Activated gamma-delta T cell treated with Interleukin-2 at 50 U/mL for 16 hours (primary cell): ENCODE data around the gene BMP7.
"Not testable (repeated sequence)": the region's sequence is repeated elsewhere in the genome, so short reads cannot be mapped to it uniquely, and the experiment has no call there.

ENCODE experiments used
- DNase-seq: peaks from one replicate; pipeline ENCODE4 v3.0.0-alpha.2; 2020

Gene BMP7

DNA sequence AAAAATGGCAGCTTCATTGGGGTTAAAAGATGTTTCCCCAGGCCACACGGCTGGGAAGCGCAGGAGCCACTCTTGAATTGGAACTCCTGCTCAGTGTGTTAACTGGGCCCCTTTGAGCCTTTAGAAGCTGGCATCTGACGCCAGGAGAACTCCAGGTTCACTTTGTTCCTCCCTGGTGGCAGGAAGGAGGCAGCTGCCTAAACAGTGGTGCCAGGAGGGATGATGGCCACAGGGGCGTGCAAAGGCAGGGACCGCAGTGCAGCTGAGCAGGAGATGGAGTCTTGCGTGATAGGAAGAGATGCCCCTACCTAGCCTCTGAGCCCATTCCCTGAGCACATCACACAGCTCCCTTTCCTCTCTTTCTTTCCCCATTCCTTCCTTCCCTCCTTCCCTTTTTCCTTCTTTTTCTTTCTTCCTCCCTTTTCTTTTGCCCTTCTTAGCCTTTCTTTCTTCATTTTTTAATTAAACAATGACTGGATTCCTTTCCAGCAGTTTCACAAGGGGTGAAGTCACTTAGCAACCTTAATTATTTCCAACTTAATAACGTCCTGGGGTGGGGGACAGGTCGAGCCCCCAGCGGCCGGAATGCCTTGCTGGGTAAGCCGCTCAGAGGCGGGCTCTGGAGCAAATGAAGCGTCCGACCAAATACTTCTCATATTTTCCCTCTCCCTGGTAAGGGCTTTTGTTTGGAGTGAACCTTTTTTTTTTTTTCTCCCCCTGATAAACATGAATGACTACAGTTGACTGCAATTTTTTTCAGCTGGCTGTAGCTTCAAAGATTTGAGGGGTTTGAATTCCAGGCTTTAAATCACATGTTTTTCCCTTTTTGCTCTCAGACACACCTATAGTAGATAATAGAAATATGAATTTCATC, 20.8 kb upstream of the BMP7 start:
- DNase-seq: no peak

DNA sequence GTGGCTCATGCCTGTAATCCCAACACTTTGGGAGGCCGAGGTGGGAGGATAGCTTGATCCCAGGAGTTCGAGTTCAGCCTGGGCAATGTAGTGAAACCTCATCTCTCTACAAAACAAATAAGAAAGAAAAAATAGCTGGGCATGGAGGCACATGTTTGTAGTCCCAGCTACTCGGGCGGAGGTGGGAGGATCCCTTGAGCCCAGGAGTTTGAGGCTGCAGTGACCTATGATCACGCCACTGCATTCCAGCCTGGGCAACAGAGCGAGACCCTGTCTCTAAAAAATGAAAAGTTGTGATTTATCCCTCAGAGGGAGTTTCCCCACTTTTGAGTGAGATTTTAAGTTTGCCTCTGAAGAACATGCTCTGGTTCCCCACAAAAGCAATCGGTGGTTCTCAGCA, 17.4 kb upstream of the BMP7 start:
- no peak for DNase-seq

DNA sequence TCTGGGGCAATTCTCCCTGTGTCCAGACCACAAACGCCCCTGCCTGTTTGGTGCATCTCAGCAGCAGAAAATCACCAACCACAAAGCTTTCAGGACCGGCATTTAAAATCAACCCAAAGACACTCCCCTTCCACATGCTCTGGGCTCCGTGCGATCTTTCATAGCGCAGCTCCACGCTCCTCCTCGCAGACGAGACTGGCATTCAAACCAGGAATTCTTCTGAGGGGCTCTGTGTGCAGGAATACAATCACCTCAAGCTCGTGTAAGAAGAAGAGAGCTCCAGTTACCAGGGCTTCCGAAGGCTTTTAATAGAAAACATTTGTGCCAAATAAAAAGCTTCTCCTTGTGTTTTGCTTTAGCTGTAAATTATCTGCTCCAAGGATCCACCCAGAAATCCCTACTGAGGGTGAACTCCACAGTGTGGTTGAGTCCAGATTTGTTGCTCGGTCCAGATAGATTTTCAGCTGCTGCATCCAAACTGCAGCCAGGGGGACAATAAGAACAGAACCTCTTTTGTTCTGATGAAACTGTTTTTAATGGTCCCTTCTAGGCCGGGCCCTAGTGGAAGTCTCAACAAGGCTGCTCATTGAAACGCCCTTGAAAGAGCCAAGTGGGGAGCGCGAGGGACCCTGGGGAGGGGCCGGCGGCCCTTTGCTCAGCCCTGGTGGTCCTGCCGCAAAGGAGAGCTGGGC, 16.4 kb upstream of the BMP7 start:
- DNase-seq: no peak

DNA sequence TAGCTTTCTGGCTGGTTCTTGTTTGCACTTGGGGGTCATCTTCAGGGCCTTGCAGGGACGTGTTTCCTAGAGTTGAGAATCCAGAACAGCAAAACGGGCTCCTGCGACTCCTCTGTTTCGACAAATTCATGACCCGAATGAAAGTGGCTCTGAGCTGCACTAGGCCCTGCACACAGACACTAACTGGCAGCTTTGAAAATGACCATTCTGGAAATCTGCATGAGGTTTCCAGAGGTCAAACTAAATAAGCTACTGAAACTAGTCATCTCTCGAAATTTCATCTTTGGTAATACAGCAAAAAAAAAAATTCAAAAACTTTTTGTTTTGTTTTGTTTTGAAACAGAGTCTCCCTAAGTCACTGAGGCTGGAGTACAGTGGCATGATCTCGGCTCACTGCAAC, 15.5 kb upstream of the BMP7 start:
- no peak for DNase-seq

DNA sequence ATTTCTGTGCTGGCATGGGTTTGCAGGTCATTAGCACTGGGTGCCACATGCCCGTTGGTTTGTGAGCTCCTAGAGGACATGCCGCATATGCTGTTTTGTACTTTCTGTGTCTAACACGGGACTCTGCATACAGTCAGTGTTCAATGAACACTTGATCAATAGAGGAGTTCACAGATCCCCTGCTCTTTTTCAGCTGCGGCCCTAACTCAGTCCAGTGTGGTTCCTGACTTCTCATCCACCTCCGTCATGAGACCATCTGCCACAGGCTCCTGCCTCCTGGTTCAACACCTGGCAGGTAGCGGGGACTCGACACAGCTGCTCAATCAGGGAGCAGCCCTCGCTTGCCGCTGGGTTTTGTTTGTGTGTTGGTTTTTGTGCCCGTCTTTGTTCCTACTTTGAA, 13.8 kb upstream of the BMP7 start:
- no peak for DNase-seq

DNA sequence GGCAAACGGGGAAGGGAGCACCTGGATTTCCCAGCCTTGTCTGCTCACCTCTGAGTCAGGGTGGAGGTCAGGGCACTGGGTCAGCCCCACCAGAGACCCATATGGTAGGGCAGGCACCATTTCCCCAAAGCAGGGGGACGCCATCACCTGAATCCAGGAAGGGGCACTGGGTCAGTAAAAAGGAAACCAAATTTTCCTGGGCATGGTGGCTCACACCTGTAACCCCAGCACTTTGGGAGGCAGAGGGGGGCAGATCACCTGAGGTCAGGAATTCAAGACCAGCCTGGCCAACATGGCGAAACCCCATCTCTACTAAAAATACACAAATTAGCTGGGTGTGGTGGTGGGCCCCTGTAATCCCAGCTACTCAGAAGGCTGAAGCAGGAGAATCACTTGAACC, 13.1 kb upstream of the BMP7 start:
- DNase-seq: not testable (repeated sequence)

DNA sequence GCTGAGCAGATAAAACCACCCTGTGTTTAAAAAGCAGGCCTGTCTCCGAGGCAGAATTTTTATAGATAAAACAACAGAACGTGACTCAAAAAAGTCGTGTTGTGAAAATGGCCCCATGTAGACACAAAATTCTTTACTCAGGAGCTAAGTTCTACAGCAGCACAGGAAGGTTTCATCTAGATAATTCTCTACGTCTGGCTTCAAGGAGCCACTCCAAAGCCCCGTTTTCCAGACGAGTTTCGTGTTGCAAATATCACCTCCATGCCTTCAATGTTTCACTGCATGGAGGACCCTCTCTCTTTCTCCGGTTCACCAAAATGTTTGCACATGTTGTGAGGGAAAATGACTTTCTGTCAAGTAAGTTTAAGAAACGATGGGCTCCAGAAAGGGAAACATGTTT, 12.0 kb upstream of the BMP7 start:
- DNase-seq: no peak

DNA sequence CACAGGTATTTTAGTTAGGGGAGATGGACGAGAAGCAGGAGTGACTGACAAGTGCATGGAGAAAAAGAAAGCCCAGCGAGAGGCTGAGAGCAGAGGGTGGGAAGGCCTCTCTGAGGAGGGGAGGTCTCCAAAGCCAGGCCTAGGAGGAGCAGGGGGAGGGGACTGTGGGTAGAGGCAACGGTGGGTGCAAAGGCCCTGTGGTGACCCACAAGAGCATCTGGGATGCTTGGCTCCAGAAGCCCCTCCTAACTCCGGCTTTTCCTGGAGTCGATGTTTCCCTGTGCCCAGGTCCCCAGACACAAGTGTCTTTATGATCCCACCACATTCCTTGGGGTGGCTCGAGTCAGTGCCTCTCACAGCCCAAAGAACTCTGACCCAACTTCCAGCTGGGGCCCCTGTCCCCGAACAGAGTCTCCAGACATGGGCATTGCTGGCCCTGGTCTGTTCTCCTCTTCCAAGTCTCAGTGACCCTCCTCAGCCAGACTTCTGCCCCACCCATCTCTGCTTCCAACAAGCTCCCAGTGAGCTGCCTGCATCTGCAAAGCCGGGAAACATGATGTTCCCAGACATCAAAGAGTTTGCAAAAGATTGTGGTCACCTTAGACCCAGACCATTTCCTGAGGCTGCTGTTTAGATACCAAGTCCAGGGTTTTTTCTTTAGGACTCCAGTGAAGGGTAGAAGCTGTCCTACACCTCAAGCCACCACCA, 11.1 kb upstream of the BMP7 start:
- DNase-seq: no peak

DNA sequence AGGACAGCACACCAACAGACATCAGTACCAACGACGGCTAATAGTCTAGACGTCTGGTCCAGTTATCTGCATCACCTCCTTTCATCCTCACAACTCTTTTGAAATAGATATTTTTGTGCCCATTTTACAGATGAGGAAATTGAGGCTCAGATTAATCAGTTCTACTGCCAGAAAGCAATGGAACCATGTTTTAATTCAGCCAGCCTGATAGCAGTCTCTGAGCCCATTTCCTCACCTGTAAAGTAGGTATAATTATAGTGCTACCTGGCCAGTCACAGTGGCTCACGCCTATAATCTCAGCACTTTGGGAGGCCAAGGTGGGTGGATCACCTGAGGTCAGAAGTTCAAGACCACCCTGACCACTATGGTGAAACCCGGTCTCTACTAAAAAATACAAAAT, 9.8 kb upstream of the BMP7 start:
- DNase-seq: no peak

DNA sequence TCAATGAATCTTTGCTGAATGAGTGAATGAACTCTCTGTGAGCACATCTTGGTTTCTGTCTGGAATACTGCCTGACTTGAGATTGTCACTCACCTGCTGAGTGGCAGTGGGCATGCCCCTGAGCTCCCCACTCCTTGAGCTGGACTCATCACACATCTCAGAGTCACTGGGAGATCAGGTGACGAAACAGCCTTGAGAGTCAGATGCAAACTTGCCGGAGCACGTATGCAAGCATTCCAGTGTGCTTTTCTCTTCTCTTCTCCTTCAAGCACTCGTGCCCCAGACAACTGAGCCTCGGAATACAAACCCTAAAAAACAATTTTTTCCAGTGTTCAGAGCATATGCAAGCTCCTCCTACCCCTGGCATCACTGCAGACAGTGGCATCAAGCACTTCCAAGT, 9.4 kb upstream of the BMP7 start:
- no peak for DNase-seq

DNA sequence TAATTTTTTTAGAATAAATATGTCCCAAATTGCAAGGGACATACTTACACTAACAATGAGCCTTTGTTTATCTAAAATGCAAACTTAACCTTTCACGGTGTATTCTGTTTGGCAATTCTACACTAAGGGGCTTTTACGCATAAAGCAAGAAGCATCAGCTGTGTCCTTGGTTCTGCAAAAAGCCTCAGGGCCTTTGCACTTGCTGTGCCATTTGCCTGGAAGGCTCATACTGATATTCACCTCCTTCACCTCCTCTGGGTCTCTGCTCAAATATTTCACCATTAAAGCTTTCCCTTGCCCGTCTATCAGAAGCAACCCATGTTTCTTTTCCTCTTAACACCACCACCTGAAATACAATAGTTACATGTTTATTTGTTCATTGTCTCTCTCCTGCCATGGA, 8.9 kb upstream of the BMP7 start:
- DNase-seq: no peak

DNA sequence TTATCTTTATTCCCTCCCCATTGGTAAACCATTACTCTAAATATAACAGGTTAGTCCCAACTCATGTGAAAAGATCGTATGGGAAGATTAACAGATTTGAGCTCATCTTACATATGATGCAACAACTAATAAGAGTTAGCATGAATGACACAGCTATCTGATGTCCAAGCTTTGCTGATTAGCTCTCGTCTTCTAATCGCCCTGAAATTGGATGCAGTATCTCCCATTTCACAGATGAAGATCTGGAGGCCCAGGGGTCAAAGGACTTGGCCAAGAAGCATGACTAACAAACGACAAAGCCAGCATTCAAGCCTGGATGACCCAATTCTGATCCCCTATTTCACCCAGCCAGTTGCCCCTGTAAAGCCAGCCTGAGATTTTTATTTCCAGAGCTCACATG, 8.4 kb upstream of the BMP7 start:
- no peak for DNase-seq

DNA sequence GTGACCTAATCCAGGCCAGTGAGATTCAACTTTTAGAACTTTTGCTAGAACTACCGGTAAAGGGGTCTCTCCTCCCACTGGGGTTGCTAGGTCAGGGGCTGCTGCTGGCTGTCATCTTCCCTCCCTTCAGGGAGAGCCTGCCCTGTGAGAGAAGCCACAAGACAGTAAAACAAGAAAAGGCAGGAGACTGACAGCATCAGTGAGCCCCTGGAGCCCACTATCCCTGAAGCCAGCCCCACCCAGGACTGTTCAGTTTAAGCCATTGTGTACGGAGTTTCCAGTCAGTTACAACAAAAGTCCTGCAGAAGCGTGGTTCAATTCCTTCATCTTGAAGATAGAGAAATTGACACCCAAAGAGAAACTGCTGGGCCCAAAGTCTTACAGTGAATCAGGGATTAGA, 7.9 kb upstream of the BMP7 start:
- DNase-seq: no peak

DNA sequence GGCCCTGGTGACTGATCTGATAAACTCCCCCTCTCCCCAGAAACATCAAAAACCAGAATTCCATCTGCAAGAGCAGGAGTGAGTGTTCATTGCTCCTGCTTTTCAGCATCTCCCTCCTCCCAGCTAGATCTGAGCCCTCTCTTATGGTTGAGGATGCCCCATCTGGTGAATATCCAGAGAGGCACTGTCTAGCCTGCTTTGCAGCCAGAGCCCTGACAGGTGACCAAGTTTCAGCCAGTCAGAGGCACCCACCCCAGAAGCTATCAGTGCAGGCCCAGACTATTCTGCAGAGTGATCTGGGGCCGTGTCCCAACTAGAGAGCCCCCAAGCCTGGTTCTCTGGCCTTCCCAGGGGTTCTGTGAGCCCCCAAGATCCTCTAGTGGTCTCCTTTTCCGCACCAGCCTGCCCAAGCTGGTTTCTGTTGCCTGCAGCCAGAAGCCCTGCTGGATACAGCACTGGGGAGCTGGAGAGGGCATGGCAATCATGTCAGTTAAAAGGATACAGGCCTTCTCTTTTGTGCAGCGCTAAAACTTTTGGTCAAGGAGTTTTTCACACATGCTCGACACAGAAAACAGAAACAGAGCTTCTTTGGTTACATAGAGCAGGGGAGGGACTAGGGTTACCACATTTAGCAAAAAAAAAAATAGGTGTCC, 6.6 kb upstream of the BMP7 start:
- DNase-seq: no peak

DNA sequence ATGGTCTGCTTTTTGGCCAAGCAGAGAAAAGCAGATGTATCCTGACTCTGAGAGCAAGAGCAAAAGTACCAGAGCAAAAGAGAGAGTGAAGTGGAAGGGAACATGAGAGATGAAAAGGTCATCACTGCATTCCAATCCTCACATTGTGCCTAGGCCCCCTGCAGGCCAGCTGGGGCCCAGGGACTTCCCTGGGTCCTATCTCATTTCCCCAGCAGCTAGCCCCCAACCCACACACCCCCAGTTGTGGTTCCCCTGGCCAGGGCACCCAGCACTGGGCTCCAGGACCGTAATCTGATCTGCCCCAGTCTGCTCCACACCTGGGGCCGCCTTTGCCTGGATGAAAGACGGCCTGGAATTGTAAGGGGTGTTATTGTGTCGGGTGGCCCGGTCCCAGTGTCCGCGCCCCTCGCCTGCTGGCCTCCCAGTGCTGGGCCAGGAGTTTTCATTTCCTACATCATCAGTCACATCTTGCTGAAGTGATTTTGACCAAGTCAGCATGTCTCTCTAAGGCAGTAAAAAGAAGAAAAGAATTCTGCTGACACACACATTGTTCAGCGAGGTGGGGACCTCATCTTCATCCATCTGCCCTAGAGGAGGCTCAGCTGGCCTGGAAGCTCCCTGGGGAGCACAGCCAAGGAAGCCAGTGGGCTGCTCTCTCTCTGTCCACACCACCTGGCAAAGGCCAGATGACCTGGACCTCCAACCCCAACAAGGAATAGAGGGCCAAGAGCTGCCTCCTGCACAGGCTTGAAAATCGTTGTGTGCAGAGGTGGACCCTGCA, 4.0 kb upstream of the BMP7 start:
- no peak for DNase-seq

DNA sequence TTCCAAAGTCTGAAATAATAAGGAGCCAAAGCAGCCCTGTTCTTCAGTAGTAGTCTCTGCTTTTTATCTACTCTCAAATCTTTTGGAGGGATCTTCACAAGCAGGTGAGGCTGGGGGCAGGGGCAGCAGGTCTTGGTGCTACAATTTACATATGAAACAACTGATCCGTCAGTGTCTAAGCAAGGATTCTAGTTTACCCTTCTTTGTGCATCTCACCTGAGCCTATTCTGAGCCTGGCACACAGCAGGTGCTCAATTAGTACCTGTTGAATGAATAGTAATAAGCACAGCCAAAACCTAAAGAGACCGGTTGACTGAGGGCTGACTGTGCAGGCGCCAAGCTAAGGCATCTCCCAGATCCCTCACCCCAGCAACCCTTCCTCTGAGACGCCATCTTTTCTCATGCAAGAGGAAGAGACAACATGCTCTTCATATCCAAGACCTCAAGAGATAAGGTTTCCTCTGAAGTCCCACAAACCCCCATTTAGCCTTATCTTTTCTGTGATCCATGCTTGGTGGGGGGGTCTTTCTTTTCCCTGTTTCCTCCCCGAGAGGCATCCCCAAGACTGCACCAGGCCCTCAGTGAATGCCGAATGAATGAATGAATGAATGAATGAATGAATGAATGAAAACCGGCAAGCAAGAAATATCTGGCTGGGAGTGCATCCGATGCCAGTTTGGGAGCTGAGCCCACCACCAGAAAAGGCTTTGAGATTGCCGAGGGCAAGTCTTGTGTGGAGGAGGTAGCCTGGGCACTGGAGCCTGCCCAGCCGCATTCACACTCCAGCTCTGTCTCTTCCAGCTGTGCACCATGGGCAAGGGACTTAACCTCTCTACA, 2.9 kb upstream of the BMP7 start:
- no peak for DNase-seq

DNA sequence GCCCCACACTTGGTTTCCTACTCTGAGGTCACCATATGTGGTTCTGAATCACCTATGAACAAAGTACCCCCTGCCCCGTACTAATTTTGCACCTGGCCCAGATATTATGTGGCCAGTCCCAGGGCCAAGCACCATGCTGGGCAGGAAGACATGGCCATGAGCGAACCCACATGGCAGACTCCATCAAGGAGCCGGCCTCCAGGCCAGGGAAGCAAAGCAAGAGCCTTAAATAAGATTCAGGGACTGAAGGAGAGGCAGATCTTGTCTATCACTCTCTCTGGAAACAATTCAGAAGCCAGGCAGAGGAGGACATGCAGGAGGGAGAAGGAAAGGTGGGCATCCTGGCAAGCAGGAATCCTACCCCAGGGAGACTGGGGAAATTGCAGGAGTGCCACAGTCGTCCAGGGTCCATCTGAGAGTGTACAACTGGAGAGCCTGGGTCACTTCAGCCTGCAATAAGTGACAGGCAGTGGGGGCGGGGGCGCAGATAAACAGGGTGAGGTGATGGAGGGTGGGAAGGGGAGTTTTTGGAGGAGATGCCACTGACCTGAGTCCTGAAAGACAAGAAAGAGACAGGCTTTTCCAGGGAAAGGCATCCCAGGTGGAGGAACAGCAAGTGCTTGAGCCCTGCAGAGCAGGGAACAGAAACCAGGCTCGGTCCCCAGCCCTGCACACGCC, 2.1 kb upstream of the BMP7 start:
- no peak for DNase-seq

DNA sequence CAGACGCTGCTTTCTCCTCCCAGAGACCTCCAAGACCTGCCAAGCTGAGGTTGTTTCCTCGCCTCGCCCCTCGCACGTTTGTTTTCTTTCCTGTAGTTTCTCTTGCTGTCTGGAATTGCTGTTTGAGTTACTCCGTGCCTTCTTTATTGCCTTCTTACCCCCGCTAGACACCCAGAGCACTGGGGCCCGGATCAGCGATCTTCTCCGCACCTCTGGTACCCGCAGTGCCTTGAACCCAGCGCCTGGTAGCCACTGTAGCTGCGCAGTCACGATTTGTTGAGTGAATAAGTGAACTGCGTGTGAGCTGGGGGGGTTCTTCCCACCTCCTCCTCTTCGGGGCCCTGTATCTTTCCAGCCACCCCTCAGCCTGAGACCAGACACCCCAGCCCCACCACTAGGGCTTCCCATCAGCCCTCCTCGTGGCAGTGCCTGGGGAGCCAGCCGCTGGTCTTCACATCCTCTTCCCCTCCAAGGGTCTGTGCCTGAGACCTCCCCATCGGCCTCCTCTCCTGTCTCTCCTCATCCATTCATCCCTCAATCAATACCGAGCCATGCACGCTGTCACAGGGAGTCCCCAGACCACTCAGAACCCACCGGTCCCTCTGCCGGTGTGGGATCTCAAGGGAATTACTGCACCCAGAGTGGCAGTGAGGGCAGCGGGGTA, 849 bp upstream of the BMP7 start:
- no peak for DNase-seq

DNA sequence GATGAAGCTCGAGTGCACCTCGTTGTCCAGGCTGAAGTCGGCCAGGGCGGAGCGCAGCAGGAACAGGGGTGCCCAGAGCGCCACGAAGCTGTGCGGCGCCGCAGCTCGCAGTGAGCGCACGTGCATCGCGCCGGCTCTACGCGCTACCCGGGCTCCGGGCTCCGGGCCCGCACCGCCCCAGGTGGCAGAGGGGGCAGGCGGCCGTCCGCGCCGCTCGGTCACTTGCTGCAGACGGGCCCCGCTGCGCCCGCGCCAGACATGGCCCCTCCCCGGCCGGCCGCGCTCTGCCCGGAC, 497 bp downstream of the BMP7 start:
- DNase-seq: no peak

DNA sequence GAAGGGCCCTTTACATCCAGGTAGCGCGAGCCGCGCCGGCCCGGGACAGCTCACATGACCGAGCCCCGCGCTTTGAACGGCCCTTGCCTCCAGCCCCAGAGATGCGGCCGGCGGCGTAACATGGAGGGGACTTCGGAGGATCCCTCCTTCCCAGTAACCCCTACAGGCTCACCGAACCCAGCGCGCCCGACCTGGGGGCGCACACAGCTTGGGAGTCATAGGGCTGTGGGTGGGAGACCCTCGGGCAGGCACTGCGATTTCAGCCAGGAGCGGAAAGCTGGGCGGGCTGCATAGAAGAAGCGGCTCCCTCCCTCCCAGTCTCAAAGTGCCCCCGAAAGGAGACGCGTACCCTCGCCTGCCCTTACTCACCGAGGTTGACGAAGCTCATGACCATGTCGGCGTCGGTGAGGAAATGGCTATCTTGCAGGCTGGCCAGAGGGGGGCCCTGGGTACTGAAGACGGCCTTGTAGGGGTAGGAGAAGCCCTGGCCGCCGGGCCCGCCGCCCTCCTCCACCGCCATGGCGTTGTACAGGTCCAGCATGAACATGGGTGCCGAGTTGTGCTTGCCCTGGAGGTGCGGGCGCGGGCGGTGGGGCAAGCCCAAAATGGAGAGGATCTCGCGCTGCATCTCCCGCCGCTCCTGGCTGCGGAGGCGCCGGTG, 975 bp downstream of the BMP7 start:
- DNase-seq: no peak
